HepG2 (cell line): ENCODE measurements around the gene ENTPD6. TPM values are rescaled to one million over a fixed set of nuclear protein-coding genes. Genes with fewer than 3 reads are reported as not detected.

ENCODE experiments used
- FOXO1 ChIP-seq: sonication (generic); formaldehyde crosslinking; IDR thresholded peaks from 2 replicates; pipeline ENCODE4 v1.4.0; 2020; ENCODE audit warnings: missing genetic modification reagents
- GTF3A ChIP-seq: sonication (generic); formaldehyde crosslinking; conservative IDR thresholded peaks from 2 replicates; pipeline ENCODE4 v1.4.0; 2020; ENCODE audit warnings: mild to moderate bottlenecking, missing genetic modification reagents
- NR2C2 ChIP-seq: sonication (generic); formaldehyde crosslinking; IDR thresholded peaks from 2 replicates; pipeline ENCODE4 v1.4.0; 2020; ENCODE audit warnings: missing genetic modification reagents, mild to moderate bottlenecking, moderate library complexity, borderline replicate concordance
- PITX1 ChIP-seq: sonication (generic); formaldehyde crosslinking; IDR thresholded peaks from 2 replicates; pipeline ENCODE4 v1.5.1; 2020; ENCODE audit warnings: mild to moderate bottlenecking, missing genetic modification reagents
- THRA ChIP-seq: sonication (generic); formaldehyde crosslinking; IDR thresholded peaks from 2 replicates; pipeline ENCODE4 v1.4.0; 2020; ENCODE audit warnings: missing genetic modification reagents, borderline replicate concordance
- ZNF281 ChIP-seq: sonication (generic); formaldehyde crosslinking; IDR thresholded peaks from 2 replicates; pipeline ENCODE4 v1.4.0; 2020; ENCODE audit warnings: missing genetic modification reagents, borderline replicate concordance
- ZNF687 ChIP-seq: sonication (generic); formaldehyde crosslinking; IDR thresholded peaks from 2 replicates; pipeline ENCODE4 v1.5.1; 2020; ENCODE audit warnings: mild to moderate bottlenecking, missing genetic modification reagents, moderate library complexity
- polyA plus RNA-seq, 8 experiments: library from polyadenylated mRNA; depleted of rRNA in 3 of 8; stranded (reverse) in 7 of 8; unstranded in 1 of 8; fragments of >200 nt; fragmentation: Illumina TruSeq in 4 of 8; extraction: Trizol in 4 of 8; gene quantifications; 2 replicates each; pipeline versions ENCODE4 v1.2.1 to v1.2.3, GENCODE V29; 2011 to 2016; ENCODE audit warnings: low read depth in 4 of 8, missing spikeins in 1 of 8, mixed read lengths in 1 of 8; ENCODE audit not compliant: insufficient read depth in 1 of 8
- total RNA-seq, 5 experiments: library from RNA; depleted of rRNA; stranded (reverse); fragments of >200 nt; fragmentation: Illumina TruSeq; extraction: Trizol; gene quantifications; 2 replicates each; pipeline ENCODE4 v1.2.3, GENCODE V29; 2016; ENCODE audit warnings: low read depth in 1 of 5
- TF ChIP-seq, protein P1 (sequence below), 2 experiments: fragments of 450-650 bp in 1 of 2; sonication (generic) in 1 of 2; formaldehyde crosslinking in 1 of 2; IDR thresholded peaks; 2 replicates each; pipeline versions ENCODE4 v1.6.1 to v1.8.0; 2016 to 2022; ENCODE audit warnings: antibody characterized with exemption in 1 of 2, mild to moderate bottlenecking in 1 of 2, missing genetic modification reagents in 1 of 2

The ENTPD6 gene
- total and polyA plus RNA-seq, 2 of the 13 experiments (the other 11 are each of a cell fraction or from before 2014, with no cell fraction given) = 164 to 172 TPM

GRCh38 chr20:25233016-25233772 is 37.7 kb downstream of the ENTPD6 start (continued):
- TF ChIP-seq ZNF281 (CRISPR knock-in tag) = 0 out of 2 replicates have a peak, but pooled peaks have one; percentile 23
- 0 out of 2 replicates have a peak, but pooled peaks have one; percentile 11 for TF ChIP-seq NR2C2 (CRISPR knock-in tag)
- TF ChIP-seq THRA (CRISPR knock-in tag) = peak; percentile 61; the same call in 1 of the 2 replicates
- TF ChIP-seq FOXO1 = peak; percentile 78
- TF ChIP-seq PITX1 (CRISPR knock-in tag) = peak; percentile 46; the same call in 1 of the 2 replicates
- 0 out of 2 replicates have a peak, but pooled peaks have one; percentile 28 for TF ChIP-seq GTF3A (CRISPR knock-in tag)
- TF ChIP-seq, protein P1, sequence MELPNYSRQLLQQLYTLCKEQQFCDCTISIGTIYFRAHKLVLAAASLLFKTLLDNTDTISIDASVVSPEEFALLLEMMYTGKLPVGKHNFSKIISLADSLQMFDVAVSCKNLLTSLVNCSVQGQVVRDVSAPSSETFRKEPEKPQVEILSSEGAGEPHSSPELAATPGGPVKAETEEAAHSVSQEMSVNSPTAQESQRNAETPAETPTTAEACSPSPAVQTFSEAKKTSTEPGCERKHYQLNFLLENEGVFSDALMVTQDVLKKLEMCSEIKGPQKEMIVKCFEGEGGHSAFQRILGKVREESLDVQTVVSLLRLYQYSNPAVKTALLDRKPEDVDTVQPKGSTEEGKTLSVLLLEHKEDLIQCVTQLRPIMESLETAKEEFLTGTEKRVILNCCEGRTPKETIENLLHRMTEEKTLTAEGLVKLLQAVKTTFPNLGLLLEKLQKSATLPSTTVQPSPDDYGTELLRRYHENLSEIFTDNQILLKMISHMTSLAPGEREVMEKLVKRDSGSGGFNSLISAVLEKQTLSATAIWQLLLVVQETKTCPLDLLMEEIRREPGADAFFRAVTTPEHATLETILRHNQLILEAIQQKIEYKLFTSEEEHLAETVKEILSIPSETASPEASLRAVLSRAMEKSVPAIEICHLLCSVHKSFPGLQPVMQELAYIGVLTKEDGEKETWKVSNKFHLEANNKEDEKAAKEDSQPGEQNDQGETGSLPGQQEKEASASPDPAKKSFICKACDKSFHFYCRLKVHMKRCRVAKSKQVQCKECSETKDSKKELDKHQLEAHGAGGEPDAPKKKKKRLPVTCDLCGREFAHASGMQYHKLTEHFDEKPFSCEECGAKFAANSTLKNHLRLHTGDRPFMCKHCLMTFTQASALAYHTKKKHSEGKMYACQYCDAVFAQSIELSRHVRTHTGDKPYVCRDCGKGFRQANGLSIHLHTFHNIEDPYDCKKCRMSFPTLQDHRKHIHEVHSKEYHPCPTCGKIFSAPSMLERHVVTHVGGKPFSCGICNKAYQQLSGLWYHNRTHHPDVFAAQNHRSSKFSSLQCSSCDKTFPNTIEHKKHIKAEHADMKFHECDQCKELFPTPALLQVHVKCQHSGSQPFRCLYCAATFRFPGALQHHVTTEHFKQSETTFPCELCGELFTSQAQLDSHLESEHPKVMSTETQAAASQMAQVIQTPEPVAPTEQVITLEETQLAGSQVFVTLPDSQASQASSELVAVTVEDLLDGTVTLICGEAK (IDR thresholded peaks at IDR 0.05) = no peak
- TF ChIP-seq, protein P1 (CRISPR knock-in tag; IDR thresholded peaks at IDR 0.05) = no peak
- TF ChIP-seq ZNF687 (CRISPR knock-in tag) = peak; percentile 60
